ENCODE measurements around the gene RFX1.

Gene RFX1

GRCh38 chr19:13955662-13956364 lies 50.3 kb downstream of the RFX1 start:
- H3K36me3 ChIP-seq (replicated peaks; ENCODE audit: low read depth, low read length), result peaks cover 45% of the 10 kb centered on the region
- peaks cover 10% of the 10 kb centered on the region for H4K20me1 ChIP-seq (ENCODE audit: insufficient read depth, low read length)
- H3K79me2 ChIP-seq (ENCODE audit: low read length), result peaks cover 17% of the 10 kb centered on the region
- no peak overlapping the region for H3K9ac ChIP-seq (ENCODE audit: low read length)
- H3K27me3 ChIP-seq (ENCODE audit: low read depth, low read length), result no peaks in the 10 kb centered on the region
- peaks cover 12% of the 10 kb centered on the region for H3K4me1 ChIP-seq (ENCODE audit: low read length)
- TF ChIP-seq EZH2phosphoT487 (IDR thresholded peaks at IDR 0.05; ENCODE audit: low read depth) (no peak), CTCF (IDR thresholded peaks at IDR 0.05; ENCODE audit: low read depth, low read length) (no peak)
- no peak overlapping the region for H3K4me2 ChIP-seq (ENCODE audit: low read length)
- H3K27ac ChIP-seq (ENCODE audit: low read length), result no peak overlapping the region
- no peak overlapping the region for H3K4me3 ChIP-seq (ENCODE audit: low read length)
- no peak overlapping the region for H2AFZ ChIP-seq (ENCODE audit: low read depth, low read length)
- no peaks in the 10 kb centered on the region for H3K9me3 ChIP-seq (ENCODE audit: insufficient read depth, low read length)

GRCh38 chr19:13954185-13954584 lies 51.9 kb downstream of the RFX1 start:
- TF ChIP-seq CTCF (IDR thresholded peaks at IDR 0.05; ENCODE audit: low read depth, low read length) (no peak), EZH2phosphoT487 (IDR thresholded peaks at IDR 0.05; ENCODE audit: low read depth) (no peak)
- H3K36me3 ChIP-seq (replicated peaks; ENCODE audit: low read depth, low read length), result peaks cover 32% of the 10 kb centered on the region
- peaks cover 12% of the 10 kb centered on the region for H3K4me1 ChIP-seq (ENCODE audit: low read length)
- H3K27ac ChIP-seq (ENCODE audit: low read length), result no peak overlapping the region
- peak overlapping the region; percentile 95; the same call in 1 of the 2 replicates for H3K4me2 ChIP-seq (ENCODE audit: low read length)
- no peak overlapping the region for H2AFZ ChIP-seq (ENCODE audit: low read depth, low read length)
- no peak overlapping the region for H3K4me3 ChIP-seq (ENCODE audit: low read length)
- H3K27me3 ChIP-seq (ENCODE audit: low read depth, low read length), result no peaks in the 10 kb centered on the region
- H3K79me2 ChIP-seq (ENCODE audit: low read length), result peaks cover 17% of the 10 kb centered on the region
- no peak overlapping the region for H3K9ac ChIP-seq (ENCODE audit: low read length)
- peaks cover 10% of the 10 kb centered on the region for H4K20me1 ChIP-seq (ENCODE audit: insufficient read depth, low read length)
- no peaks in the 10 kb centered on the region for H3K9me3 ChIP-seq (ENCODE audit: insufficient read depth, low read length)

GRCh38 chr19:13952931-13953531 lies 53.1 kb downstream of the RFX1 start:
- Histone ChIP-seq H3K79me2 (ENCODE audit: low read length) (peaks cover 17% of the 10 kb centered on the region), H2AFZ (ENCODE audit: low read depth, low read length) (no peak overlapping the region), H3K27ac (ENCODE audit: low read length) (peak overlapping the region; percentile 15; the same call in 1 of the 2 replicates)

More at GRCh38 chr19:13952931-13953531, 53.1 kb downstream of the RFX1 start:
- Histone ChIP-seq H3K4me3 (ENCODE audit: low read length) (peak overlapping the region; percentile 94), H3K36me3 (replicated peaks; ENCODE audit: low read depth, low read length) (peaks cover 26% of the 10 kb centered on the region), H3K9me3 (ENCODE audit: insufficient read depth, low read length) (no peaks in the 10 kb centered on the region), H3K27me3 (ENCODE audit: low read depth, low read length) (no peaks in the 10 kb centered on the region), H3K9ac (ENCODE audit: low read length) (peak overlapping the region; percentile 82), H3K4me1 (ENCODE audit: low read length) (peaks cover 12% of the 10 kb centered on the region), H3K4me2 (ENCODE audit: low read length) (peak overlapping the region; percentile 95), H4K20me1 (ENCODE audit: insufficient read depth, low read length) (peaks cover 10% of the 10 kb centered on the region)
- no peak for TF ChIP-seq EZH2phosphoT487 (IDR thresholded peaks at IDR 0.05; ENCODE audit: low read depth)
- TF ChIP-seq CTCF (IDR thresholded peaks at IDR 0.05; ENCODE audit: low read depth, low read length), result no peak

Data from OCI-LY3 (cell line).